B cell (primary cell): ENCODE data around the gene THEM5. TPM values are rescaled to one million over a fixed set of nuclear protein-coding genes. Genes with fewer than 3 reads are reported as not detected.
"Not testable (repeated sequence)": the region's sequence is repeated elsewhere in the genome, so short reads cannot be mapped to it uniquely, and the experiment has no call there.

ENCODE experiments used
- ATAC-seq: fragments of 200-7000 bp; cut with Tn5 transposase; one replicate; pipeline ENCODE4 v1.10.0; 2021; ENCODE audit warnings: low read depth, mild to moderate bottlenecking, moderate number of reproducible peaks, moderate library complexity
- CTCF ChIA-PET: fragments of 350-600 bp; sonication (Branson Sonifier 250); formaldehyde crosslinking; loops from one replicate; lab custom pipeline; 2021; ENCODE audit warnings: antibody characterized with exemption, inconsistent platforms; lab: Charles Lee
- POLR2A ChIA-PET: fragments of 350-600 bp; sonication (Branson Sonifier 250); formaldehyde crosslinking; loops from one replicate; lab custom pipeline; 2021; ENCODE audit warnings: antibody characterized with exemption; lab: Charles Lee
- DNase-seq: peaks from one replicate; pipeline ENCODE4 v3.0.0; 2013
- H2AFZ ChIP-seq: 2 replicates; pipeline ENCODE4 v1.6.1; 2012; ENCODE audit warnings: mild to moderate bottlenecking, low read depth, low read length; ENCODE audit not compliant: insufficient read depth, poor library complexity, severe bottlenecking
- H3K27ac ChIP-seq, 2 donors: 1 replicate in 1 of 2; 2 replicates in 1 of 2; pipeline ENCODE4 v1.5.1; 2012 to 2013; ENCODE audit warnings: low read length in 2 of 2, mild to moderate bottlenecking in 2 of 2, moderate library complexity in 1 of 2
- H3K27me3 ChIP-seq, 4 experiments: fragments of 200-600 bp in 1 of 4; sonication (generic) in 1 of 4; replicated peaks in 1 of 4; 1 replicate in 2 of 4; 2 replicates in 2 of 4; pipeline versions ENCODE4 v1.6.1 to v1.7.0; 2013 to 2016; ENCODE audit warnings: low read length in 3 of 4, mild to moderate bottlenecking in 2 of 4, mixed read lengths in 1 of 4, moderate library complexity in 1 of 4; ENCODE audit not compliant: insufficient read depth in 4 of 4, control insufficient read depth in 3 of 4; ENCODE audit errors: control extremely low read depth in 1 of 4
- H3K36me3 ChIP-seq, 2 experiments: replicated peaks in 1 of 2; 1 replicate in 1 of 2; 2 replicates in 1 of 2; pipeline versions ENCODE4 v1.6.1 to v1.7.1; 2013; ENCODE audit warnings: low read length in 1 of 2; ENCODE audit not compliant: insufficient read depth in 2 of 2, control insufficient read depth in 1 of 2; ENCODE audit errors: control extremely low read depth in 1 of 2, extremely low read depth in 1 of 2
- H3K4me1 ChIP-seq, 2 donors: fragments of 200-600 bp in 1 of 2; sonication (generic) in 1 of 2; 1 replicate in 1 of 2; 2 replicates in 1 of 2; pipeline versions ENCODE4 v1.5.1 to v1.6.1; 2013 to 2017; ENCODE audit warnings: low read length in 2 of 2; ENCODE audit not compliant: control insufficient read depth in 2 of 2, insufficient read depth in 2 of 2
- H3K4me2 ChIP-seq: replicated peaks from 2 replicates; pipeline ENCODE3; 2012; ENCODE audit warnings: mild to moderate bottlenecking, low read depth, low read length; ENCODE audit not compliant: poor library complexity, severe bottlenecking
- H3K4me3 ChIP-seq, 5 experiments: fragments of 200-600 bp in 1 of 5; sonication (generic) in 1 of 5; 1 replicate in 3 of 5; 2 replicates in 2 of 5; pipeline versions ENCODE4 v1.5.1 to v1.7.0; 2011 to 2016; ENCODE audit warnings: low read length in 4 of 5, mild to moderate bottlenecking in 4 of 5, low read depth in 2 of 5, control low read depth in 1 of 5, moderate library complexity in 1 of 5; ENCODE audit not compliant: insufficient read depth in 1 of 5; ENCODE audit errors: control extremely low read depth in 1 of 5, extremely low read depth in 1 of 5
- H3K79me2 ChIP-seq: fragments of 200-600 bp; sonication (generic); one replicate; pipeline ENCODE4 v1.6.0; 2016; ENCODE audit warnings: low read length; ENCODE audit not compliant: control insufficient read depth, insufficient read depth
- H3K9ac ChIP-seq: fragments of 200-600 bp; sonication (generic); 2 replicates; pipeline ENCODE4 v1.6.1; 2017; ENCODE audit warnings: mild to moderate bottlenecking, low read length, moderate library complexity
- H3K9me3 ChIP-seq, 3 donors: one replicate each; pipeline versions ENCODE4 v1.6.1 to v1.7.1; 2013; ENCODE audit warnings: low read length in 2 of 3; ENCODE audit not compliant: control insufficient read depth in 2 of 3, insufficient read depth in 1 of 3; ENCODE audit errors: control extremely low read depth in 1 of 3
- H4K20me1 ChIP-seq: 2 replicates; pipeline ENCODE4 v1.6.0; 2012; ENCODE audit warnings: mild to moderate bottlenecking, low read length; ENCODE audit not compliant: insufficient read depth, control insufficient read depth, poor library complexity, severe bottlenecking
- H3K27ac Mint-ChIP-seq: one replicate; pipeline ENCODE4 v1.8.0; 2021; ENCODE audit warnings: mixed read lengths
- H3K27me3 Mint-ChIP-seq: one replicate; pipeline ENCODE4 v1.8.0; 2021; ENCODE audit warnings: mixed read lengths
- H3K4me1 Mint-ChIP-seq: one replicate; pipeline ENCODE4 v1.8.0; 2021; ENCODE audit warnings: mixed read lengths
- H3K4me3 Mint-ChIP-seq: one replicate; pipeline ENCODE4 v1.8.0; 2021; ENCODE audit warnings: mixed read lengths
- H3K9me3 Mint-ChIP-seq: one replicate; pipeline ENCODE4 v1.8.0; 2022; ENCODE audit warnings: mixed read lengths; ENCODE audit not compliant: insufficient read depth
- CTCF ChIP-seq: fragments of 200-600 bp; IDR thresholded peaks from one replicate; pipeline ENCODE4 v1.8.0; 2022; ENCODE audit warnings: antibody characterized with exemption, mild to moderate bottlenecking
- EZH2 ChIP-seq: IDR thresholded peaks from 2 replicates; pipeline ENCODE4 v1.6.1; 2012; ENCODE audit warnings: borderline replicate concordance, low read depth, mild to moderate bottlenecking, moderate library complexity, low read length; ENCODE audit not compliant: insufficient read depth, poor library complexity, severe bottlenecking
- WGBS: methylation state at CpG from one replicate; pipeline ENCODE4 v1.1.5; 2013; ENCODE audit warnings: missing lambda C conversion rate; ENCODE audit not compliant: insufficient coverage; 5-methylcytosine and 5-hydroxymethylcytosine counted together
- intact Hi-C: fragments of 100-400 bp; cut with micrococcal nuclease; formaldehyde crosslinking; loops from one replicate; pipeline ENCODE4 v1.10.0; 2022
- polyA plus RNA-seq: library from polyadenylated mRNA; depleted of rRNA; stranded (reverse); fragments of >200 nt; gene quantifications from 2 replicates; pipeline ENCODE4 v1.2.3, GENCODE V29; 2012
- total RNA-seq, 2 donors: library from RNA; stranded (reverse); fragments of 120-200 nt in 1 of 2; gene quantifications; 1 replicate in 1 of 2; 2 replicates in 1 of 2; pipeline versions ENCODE4 v1.2.3 to v1.2.4, GENCODE V29; 2013 to 2022

Gene THEM5
- total and polyA plus RNA-seq, 2 donors (not counting 1 experiment from before 2014, with no cell fraction given), result not detected

DNA sequence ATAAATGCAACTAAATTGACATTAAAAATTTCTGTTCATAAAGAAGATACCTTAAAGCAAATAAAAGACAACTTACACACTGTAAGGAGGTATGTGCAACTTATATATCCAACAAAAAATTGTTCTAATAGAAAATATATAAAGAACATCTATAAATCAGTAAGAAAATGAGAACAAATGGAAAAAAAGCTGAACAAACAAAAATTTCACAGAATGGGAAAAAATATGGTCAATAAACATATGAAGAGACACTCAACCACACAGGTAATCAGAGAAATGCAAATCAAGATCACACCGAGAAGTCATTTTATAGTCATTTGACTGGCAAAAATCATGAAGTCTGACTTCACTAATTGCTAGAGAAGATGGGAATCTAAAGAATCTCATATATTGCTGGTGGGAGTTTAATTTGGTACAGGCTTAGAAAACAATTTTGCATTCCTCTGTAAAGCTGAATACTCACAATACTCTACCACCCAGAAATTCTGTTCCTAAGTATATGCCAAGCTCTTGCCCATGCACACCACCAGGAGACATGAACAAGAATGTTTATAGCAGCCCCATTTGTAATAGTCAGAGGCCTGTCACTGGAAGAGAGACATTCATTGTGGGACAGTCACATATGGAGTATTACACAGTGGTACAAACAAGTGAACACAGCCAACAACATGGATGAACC lies 22.0 kb upstream of the THEM5 start:
- CTCF ChIA-PET, result interaction anchor here (0.7 kb wide), 1 partner anchor 179 kb away, joined by 3 read pairs; no protein-coding TSS in a partner anchor
- DNase-seq (no peak), ATAC-seq (no peak)
- Mint-ChIP-seq H3K9me3 (no peaks in the 10 kb centered on the region), H3K27ac (no peak overlapping the region), H3K4me1 (no peaks in the 10 kb centered on the region), H3K27me3 (no peaks in the 10 kb centered on the region), H3K4me3 (no peak overlapping the region)
- Histone ChIP-seq H3K27me3 (no peaks in the 10 kb centered on the region), H3K9me3 (no peaks in the 10 kb centered on the region), H4K20me1 (no peaks in the 10 kb centered on the region), H3K27ac (no peak overlapping the region), H2AFZ (no peak overlapping the region), H3K9ac (no peak overlapping the region), H3K4me2 (no peak overlapping the region), H3K4me1 (no peaks in the 10 kb centered on the region), H3K79me2 (no peaks in the 10 kb centered on the region), H3K4me3 (no peak overlapping the region), H3K36me3 (peaks cover 0 to 6% of the 10 kb centered on the region in 2 experiments)
- WGBS, result no CpG with 5 or more reads among the region's 1 CpG
- intact Hi-C loops, result no loop called here
- POLR2A ChIA-PET, result no interaction called here
- TF ChIP-seq CTCF (no peak), EZH2 (no peak)

DNA sequence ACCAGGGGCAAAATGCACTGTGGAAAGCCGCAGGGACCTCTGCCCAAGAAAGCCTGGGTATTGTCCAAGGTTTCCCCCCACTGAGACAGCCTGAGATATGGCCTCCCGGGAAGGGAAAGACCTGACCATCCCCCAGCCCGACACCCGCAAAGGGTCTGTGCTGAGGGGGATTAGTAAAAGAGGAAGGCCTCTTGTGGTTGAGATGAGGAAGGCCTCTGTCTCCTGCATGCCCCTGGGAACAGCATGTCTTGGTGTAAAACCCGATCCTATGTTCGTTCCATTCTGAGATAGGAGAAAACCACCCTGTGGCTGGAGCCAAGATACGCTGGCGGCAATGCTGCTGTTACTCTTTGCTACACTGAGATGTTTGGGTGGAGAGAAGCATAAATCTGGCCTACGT lies 19.3 kb upstream of the THEM5 start:
- H3K4me3 ChIP-seq, H4K20me1 ChIP-seq, H3K79me2 ChIP-seq, ATAC-seq, POLR2A ChIA-PET, H3K9me3 ChIP-seq, H3K4me2 ChIP-seq, H3K9ac ChIP-seq, H3K27me3 ChIP-seq, H3K4me1 ChIP-seq, H3K4me1 Mint-ChIP-seq, H3K27ac Mint-ChIP-seq, CTCF ChIA-PET, H3K9me3 Mint-ChIP-seq, H3K36me3 ChIP-seq, intact Hi-C loops, DNase-seq, H3K4me3 Mint-ChIP-seq, H3K27ac ChIP-seq, H2AFZ ChIP-seq, H3K27me3 Mint-ChIP-seq: not testable (repeated sequence)
- WGBS, result 23% methylated on average over 5 of the region's 9 CpGs
